HCT116 (cell line): ENCODE results near the gene TMEM59L.

ENCODE experiments used
- CEBPB ChIP-seq: IDR thresholded peaks from 2 replicates; pipeline ENCODE4 v1.6.1; 2012; ENCODE audit warnings: low read depth
- CTCF ChIP-seq, 3 experiments: fragments of 200-600 bp in 1 of 3; sonication (generic) in 1 of 3; IDR thresholded peaks in 2 of 3; conservative IDR thresholded peaks in 1 of 3; 2 replicates each; pipeline ENCODE4 v1.5.1; 2012 to 2017; ENCODE audit warnings: low read depth in 2 of 3, low read length in 2 of 3, antibody characterized with exemption in 1 of 3, borderline replicate concordance in 1 of 3, control low read depth in 1 of 3, mild to moderate bottlenecking in 1 of 3, mixed read lengths in 1 of 3, mixed run types in 1 of 3, moderate library complexity in 1 of 3; ENCODE audit not compliant: insufficient read depth in 1 of 3
- EZH2 ChIP-seq: fragments of 200-600 bp; sonication (generic); IDR thresholded peaks from 2 replicates; pipeline ENCODE4 v1.6.1; 2017; ENCODE audit warnings: antibody characterized with exemption, mixed run types
- JUND ChIP-seq: IDR thresholded peaks from 2 replicates; pipeline ENCODE4 v1.6.1; 2012
- MAX ChIP-seq: IDR thresholded peaks from 2 replicates; pipeline ENCODE4 v1.6.1; 2012
- POLR2A ChIP-seq: IDR thresholded peaks from 2 replicates; pipeline ENCODE4 v1.7.0; 2011; ENCODE audit warnings: borderline replicate concordance; ENCODE audit not compliant: insufficient read depth, insufficient read length; ENCODE audit errors: extremely low read depth
- POLR2AphosphoS5 ChIP-seq: IDR thresholded peaks from 2 replicates; pipeline ENCODE4 v1.6.1; 2011; ENCODE audit warnings: mild to moderate bottlenecking, low read depth, low read length, moderate library complexity
- RAD21 ChIP-seq: IDR thresholded peaks from 2 replicates; pipeline ENCODE4 v1.6.1; 2012; ENCODE audit warnings: low read depth, mild to moderate bottlenecking
- ZNF274 ChIP-seq: fragments of 200-500 bp; sonication (Bioruptor generic); IDR thresholded peaks from 2 replicates; pipeline ENCODE4 v1.6.1; 2014; ENCODE audit warnings: mild to moderate bottlenecking, low read depth, low read length, inconsistent platforms

- TF ChIP-seq CTCF (IDR thresholded peaks at IDR 0.05 in 2 of 3, conservative IDR thresholded peaks at IDR 0.05 in 1 of 3; ENCODE audit: borderline replicate concordance in 1 of 3, insufficient read depth in 1 of 3, low read depth in 2 of 3, low read length in 2 of 3) (no peak), EZH2 (no peak), POLR2AphosphoS5 (no peak), POLR2A (no peak), CEBPB (no peak), MAX (no peak), RAD21 (no peak), JUND (no peak), ZNF274 (no peak)
These were observed 43.8 kb downstream of the TMEM59L start for GRCh38 chr19:18656337-18657086.
